Stimulated activated effector memory CD8-positive, alpha-beta T cell treated with anti-CD3 and anti-CD28 coated beads, Interleukin-12 subunit alpha, Interleukin-12 subunit beta, amount 100 ng/mL, for 72 hours (primary cell): Measurements from ENCODE around the gene ARGFX.
A peak's percentile ranks its signal among the peaks of the same experiment; 100 is the strongest.

Experiments used
- ATAC-seq: fragments of 150-1000 bp; cut with Tn5 transposase; 2 replicates; pipeline ENCODE4 v1.10.0; 2021
- DNase-seq, 2 donors: peaks; one replicate each; pipeline ENCODE4 v3.0.0; 2021 to 2022; ENCODE audit warnings: low spot score in 2 of 2
- H3K27ac Mint-ChIP-seq: one replicate; pipeline ENCODE4 v1.8.0; 2022; ENCODE audit warnings: mild to moderate bottlenecking, mixed read lengths
- H3K36me3 Mint-ChIP-seq: one replicate; pipeline ENCODE4 v1.8.0; 2022; ENCODE audit warnings: mild to moderate bottlenecking, mixed read lengths
- H3K4me1 Mint-ChIP-seq: one replicate; pipeline ENCODE4 v1.8.0; 2022; ENCODE audit warnings: mixed read lengths
- H3K4me3 Mint-ChIP-seq: one replicate; pipeline ENCODE4 v1.8.0; 2022; ENCODE audit warnings: mild to moderate bottlenecking, mixed read lengths
- H3K9me3 Mint-ChIP-seq: one replicate; pipeline ENCODE4 v1.8.0; 2022; ENCODE audit warnings: mixed read lengths

The ARGFX gene

DNA sequence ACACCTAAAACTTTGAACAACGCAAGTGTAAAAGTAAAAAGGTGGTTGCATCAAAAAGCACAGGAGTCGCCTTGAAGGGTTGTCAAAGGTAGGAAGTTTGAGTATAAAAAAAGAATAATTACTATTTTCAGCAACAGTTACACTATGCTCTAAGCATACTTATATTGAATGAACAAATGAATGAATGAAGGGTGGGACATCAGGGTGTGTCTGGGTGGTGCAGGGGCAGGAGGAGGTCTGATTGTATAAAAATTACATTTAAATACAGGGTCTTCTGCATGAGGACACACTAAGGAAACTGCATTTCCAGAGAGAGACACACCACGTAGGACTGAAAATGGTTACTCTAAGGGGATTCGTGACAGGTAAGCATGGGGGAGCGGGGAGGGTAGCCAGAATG is at the start of gene ARGFX:
TSS of gene ARGFX (plus strand) at position 301 of the 400 bp plus-strand sequence. CDS start 2,765 bp downstream, outside the sequence.
- Mint-ChIP-seq H3K27ac (no peak within 1 kb of the TSS), H3K9me3 (no peaks in the 10 kb centered on the region), H3K4me3 (no peak within 1 kb of the TSS), H3K4me1 (no peaks in the 10 kb centered on the region), H3K36me3 (no peaks in the 10 kb centered on the region)
- DNase-seq = no peak
- no peak for ATAC-seq

DNA sequence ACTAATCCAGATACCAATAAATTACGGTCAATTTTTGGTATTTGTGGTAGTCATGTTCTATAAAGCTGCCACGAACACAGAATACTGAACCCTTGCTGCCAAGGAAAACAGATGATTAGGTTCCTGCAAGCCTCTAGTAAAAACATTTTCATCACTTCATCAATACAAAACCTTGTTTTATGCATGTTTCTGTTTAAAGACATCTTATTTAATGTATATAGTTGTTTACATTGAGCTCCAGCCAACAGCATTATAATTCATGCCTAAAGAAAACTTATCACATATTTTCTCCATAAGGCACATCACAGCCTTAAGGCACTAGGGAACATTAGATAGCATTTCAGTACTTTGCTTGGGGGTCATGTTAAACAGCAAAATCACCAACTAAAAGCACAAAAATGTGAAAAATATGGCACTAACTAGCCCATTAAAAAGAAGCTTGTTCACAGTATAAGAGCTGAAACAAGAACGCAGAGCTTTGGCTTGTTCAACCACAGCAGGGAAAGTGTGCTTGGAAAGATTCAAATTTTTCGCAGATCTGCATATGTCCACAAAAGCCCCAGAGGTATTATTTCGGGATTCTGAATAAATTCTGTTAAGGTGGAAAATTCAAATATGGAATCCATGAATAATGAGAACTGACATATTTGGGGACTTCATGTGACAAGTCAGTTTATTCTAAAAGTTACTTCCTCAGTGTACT is 49.6 kb upstream of the ARGFX start:
- Mint-ChIP-seq H3K36me3 (peaks cover 39% of the 10 kb centered on the region), H3K9me3 (peaks cover 5% of the 10 kb centered on the region), H3K27ac (no peak overlapping the region), H3K4me1 (no peaks in the 10 kb centered on the region), H3K4me3 (no peak overlapping the region)
- DNase-seq = no peak
- ATAC-seq = no peak

DNA sequence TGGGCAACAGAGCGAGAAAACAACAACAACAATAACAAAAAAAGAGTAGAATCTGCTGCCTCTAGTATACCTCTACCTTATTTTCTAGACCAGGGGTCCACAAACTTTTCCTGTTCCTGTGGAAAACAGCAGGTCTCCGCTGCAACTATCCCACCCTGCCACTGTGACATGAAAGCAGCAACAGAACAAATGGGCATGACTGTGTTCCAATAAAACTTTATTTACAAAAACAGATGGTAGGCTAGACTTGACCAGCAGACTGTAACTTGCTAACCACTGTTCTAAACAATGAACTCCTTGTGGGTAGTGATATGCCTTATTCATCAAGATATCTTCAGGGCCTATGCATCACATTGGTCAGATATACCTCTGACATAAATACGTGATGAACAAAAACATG is 47.2 kb upstream of the ARGFX start:
- H3K4me3 Mint-ChIP-seq = no peak overlapping the region
- H3K36me3 Mint-ChIP-seq = peaks cover 41% of the 10 kb centered on the region
- H3K4me1 Mint-ChIP-seq = no peaks in the 10 kb centered on the region
- no peak for ATAC-seq
- no peak overlapping the region for H3K27ac Mint-ChIP-seq
- no peak for DNase-seq
- peaks cover 5% of the 10 kb centered on the region for H3K9me3 Mint-ChIP-seq

DNA sequence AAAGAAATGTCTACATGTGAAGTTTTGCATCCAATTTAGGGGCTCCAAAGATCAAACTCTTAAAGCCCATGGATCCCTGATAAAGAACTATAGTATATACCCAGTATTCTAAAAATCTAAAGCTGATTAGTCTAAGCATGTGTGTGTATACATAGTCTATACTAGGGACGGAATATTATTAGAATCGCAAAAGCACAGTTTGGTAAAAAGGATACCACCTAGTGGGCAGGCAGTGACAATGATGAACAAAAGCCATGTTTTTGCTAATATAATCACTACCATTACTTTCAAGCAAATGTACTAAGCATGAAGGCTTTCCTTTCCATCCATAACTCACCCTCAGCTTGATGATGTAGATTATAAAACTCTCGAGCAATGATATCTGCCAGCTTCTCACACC is 38.4 kb upstream of the ARGFX start:
- Mint-ChIP-seq H3K4me3 (no peak overlapping the region), H3K4me1 (no peaks in the 10 kb centered on the region), H3K9me3 (no peaks in the 10 kb centered on the region), H3K27ac (no peak overlapping the region), H3K36me3 (peaks cover 47% of the 10 kb centered on the region)
- DNase-seq = no peak
- no peak for ATAC-seq

DNA sequence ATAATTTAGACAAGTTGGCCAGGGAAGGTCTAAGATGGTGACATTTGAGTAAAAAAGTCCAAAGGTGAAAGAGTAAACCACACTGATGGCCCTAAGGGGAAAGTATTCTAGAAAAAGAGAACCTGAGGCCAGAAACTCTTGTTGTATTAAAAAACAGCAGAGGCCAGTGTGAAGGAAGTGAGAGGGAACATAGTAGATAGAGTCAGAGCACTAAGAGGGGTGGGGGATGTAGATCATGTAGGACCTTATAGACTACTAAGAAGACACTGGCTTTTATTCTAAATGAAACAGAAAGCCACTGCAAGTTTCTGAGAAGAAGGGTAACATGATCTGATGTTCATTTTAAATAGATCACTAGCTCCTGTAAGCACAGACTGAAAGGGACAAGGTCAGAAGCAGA is 36.5 kb upstream of the ARGFX start:
- Mint-ChIP-seq H3K4me1 (no peaks in the 10 kb centered on the region), H3K9me3 (no peaks in the 10 kb centered on the region), H3K36me3 (peaks cover 66% of the 10 kb centered on the region), H3K27ac (no peak overlapping the region), H3K4me3 (no peak overlapping the region)
- ATAC-seq (no peak), DNase-seq (no peak)

DNA sequence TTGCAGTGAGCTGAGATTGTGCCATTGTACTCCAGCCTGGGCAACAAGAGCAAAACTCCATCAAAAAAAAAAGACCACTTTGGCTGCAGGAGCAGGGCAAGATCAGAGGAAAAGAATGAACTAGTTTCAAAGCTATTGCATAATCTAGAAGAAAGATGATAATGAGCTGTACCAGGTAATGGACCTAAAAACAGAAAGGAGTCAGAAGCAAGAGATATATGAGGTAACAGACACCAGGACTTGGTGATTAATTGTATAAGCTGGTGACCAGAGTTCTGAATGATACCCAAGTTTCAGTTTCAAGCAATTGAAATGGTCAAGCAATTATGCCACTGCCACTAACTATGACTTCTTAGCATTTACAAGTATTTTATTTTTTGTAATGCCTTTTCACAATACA is 24.8 kb upstream of the ARGFX start:
- H3K27ac Mint-ChIP-seq = no peak overlapping the region
- DNase-seq = no peak
- no peaks in the 10 kb centered on the region for H3K9me3 Mint-ChIP-seq
- no peak overlapping the region for H3K4me3 Mint-ChIP-seq
- H3K4me1 Mint-ChIP-seq = peaks cover 13% of the 10 kb centered on the region
- H3K36me3 Mint-ChIP-seq = peaks cover 51% of the 10 kb centered on the region
- ATAC-seq = no peak

DNA sequence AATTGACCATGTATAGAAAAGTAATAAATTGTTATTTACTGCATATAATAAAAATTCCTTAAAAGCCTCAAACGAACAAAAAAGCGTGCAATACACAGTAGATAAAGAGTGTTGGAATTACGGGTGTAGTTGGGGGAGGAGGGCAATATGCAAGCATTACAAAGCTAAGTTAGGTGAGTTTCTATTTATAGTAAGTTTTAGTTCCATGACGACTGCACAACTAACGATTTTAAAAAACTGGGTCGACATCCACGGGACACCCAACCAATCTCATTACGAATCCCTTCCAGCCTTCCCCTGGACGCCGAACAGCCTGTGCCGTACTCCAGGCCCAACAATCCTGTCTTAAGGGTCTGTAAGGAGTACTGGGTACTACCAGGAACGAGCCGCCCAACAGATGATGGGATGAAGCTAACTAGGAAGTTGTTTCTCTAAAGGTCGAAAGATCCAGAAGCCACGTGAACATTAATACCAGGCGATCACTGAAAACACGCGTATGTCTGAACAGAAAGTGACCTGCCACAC is 22.6 kb upstream of the ARGFX start:
- DNase-seq (peak in 1 of 2 donors; percentile 3), ATAC-seq (peak; percentile 1)
- peak overlapping the region; percentile 76 for H3K4me3 Mint-ChIP-seq
- H3K27ac Mint-ChIP-seq = peak overlapping the region; percentile 87
- H3K4me1 Mint-ChIP-seq = peaks cover 13% of the 10 kb centered on the region
- no peaks in the 10 kb centered on the region for H3K9me3 Mint-ChIP-seq
- peaks cover 33% of the 10 kb centered on the region for H3K36me3 Mint-ChIP-seq

DNA sequence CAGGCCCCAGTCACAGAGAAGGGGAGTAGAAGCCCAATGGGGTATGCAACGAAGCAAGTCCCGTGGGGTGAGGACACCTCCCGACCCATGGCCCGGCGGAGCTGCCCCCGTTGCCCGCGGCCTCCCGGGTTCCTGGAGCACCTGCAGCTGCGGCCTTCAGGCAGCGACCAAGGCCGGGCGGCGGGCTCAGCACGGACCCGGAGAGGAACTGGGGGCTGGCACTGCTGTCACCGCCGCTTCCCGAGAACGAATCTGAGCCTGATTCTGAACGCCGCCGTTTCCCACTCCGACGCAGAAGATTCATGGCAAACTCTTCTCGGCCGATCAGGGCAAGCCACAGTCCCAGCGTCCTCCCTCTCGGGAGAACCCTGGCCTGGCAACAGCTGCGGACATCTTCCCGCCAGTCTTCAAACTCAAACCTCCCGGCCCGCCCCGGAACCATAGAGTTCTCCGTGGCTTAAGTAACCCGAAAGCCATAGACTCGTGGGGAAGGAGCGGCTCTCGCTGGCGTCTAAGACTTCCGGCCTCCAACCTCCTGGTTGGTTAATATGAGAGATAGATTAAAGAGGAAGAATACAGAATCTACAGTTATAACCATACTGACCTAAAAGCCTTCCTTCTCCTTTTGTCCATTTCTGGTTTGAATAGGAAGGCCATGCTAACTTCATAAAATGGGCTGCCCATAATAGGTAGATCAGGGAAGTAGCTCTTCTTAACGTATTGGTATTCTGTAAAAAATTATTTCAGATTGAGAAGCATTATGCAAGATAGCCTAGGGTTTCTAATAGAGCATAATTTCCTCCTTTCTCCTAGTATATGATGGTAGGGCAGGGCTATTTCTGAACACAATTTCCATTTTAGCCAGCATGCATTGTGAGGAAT is 21.9 kb upstream of the ARGFX start, which contains the start of gene POLQ:
TSS of gene POLQ (minus strand) at position 415 of the 882 bp plus-strand sequence. CDS start at position 304, 111 bp downstream.
- DNase-seq = peak; percentile 68 to 90
- peaks cover 26% of the 10 kb centered on the region for H3K36me3 Mint-ChIP-seq
- peak; percentile 98 for ATAC-seq
- H3K27ac Mint-ChIP-seq = peak within 1 kb of the TSS; percentile 87
- H3K4me3 Mint-ChIP-seq = peak within 1 kb of the TSS; percentile 76
- no peaks in the 10 kb centered on the region for H3K9me3 Mint-ChIP-seq
- H3K4me1 Mint-ChIP-seq = peaks cover 13% of the 10 kb centered on the region

DNA sequence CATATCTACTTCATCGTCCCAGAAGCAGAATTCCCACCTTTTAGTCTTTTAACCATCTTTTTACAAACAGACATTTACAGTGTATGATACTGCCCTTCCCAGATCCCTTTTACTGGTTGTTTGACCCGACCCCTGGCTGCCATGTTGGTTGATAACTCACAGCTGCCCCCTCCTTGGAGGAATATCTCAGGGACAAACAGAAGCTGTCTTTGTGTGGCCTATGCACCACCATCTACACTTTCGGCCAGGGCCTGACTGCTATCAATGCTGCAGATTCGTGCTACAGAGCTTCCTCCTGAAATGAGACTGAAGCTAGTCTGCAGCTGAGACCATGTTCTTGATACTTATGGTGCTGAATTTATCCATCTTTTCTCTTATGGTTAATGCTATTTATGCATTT is 15.4 kb upstream of the ARGFX start:
- no peak for DNase-seq
- Mint-ChIP-seq H3K9me3 (no peaks in the 10 kb centered on the region), H3K4me1 (peaks cover 6% of the 10 kb centered on the region), H3K4me3 (no peak overlapping the region), H3K36me3 (no peaks in the 10 kb centered on the region), H3K27ac (no peak overlapping the region)
- no peak for ATAC-seq

DNA sequence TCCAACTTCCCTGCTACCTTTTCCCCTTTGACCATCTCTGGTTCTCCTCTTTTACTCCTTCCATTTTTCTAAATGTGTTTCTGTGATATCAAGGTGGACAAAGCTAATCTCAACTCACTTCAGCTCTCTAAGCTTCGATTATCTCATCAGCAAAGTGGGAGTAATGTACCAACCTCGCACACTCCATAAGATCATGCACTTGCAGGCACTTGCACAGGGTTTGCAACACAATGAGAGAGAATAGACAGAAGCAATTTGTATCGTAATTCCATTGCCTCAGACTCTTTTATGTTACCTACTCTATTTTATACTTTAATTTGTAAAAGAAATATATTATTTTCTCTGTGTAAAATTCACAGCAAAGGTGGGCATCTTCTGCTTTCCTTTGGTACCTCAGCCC is 15.0 kb upstream of the ARGFX start:
- ATAC-seq (no peak), DNase-seq (no peak)
- H3K4me1 Mint-ChIP-seq = peaks cover 6% of the 10 kb centered on the region
- H3K4me3 Mint-ChIP-seq = no peak overlapping the region
- no peaks in the 10 kb centered on the region for H3K36me3 Mint-ChIP-seq
- no peak overlapping the region for H3K27ac Mint-ChIP-seq
- H3K9me3 Mint-ChIP-seq = no peaks in the 10 kb centered on the region

DNA sequence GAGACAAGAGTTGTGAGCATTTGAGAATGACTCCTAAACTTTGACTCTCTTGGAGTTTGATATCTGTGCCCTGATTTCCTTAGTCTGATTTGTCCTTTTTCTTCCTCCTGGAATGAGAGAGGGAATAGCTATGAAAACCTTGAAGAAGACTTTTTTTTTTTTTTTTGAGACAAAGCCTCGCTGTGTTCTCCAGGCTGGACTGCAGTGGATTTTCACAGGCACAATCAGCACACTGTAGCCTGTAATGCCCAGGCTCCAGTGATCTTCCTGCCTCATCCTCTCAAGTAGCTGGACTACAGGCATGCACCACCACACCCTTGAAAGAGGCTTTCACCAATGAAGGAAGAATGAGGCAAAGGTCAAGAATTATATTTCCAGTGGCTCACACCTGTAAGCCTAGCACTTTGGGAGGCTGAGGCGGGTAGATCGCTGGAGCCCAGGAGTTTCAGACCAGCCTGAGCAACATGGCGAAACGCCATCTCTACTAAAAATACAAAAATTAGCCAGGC is 10.3 kb upstream of the ARGFX start:
- ATAC-seq (no peak), DNase-seq (no peak)
- H3K4me3 Mint-ChIP-seq = no peak overlapping the region
- no peaks in the 10 kb centered on the region for H3K9me3 Mint-ChIP-seq
- H3K27ac Mint-ChIP-seq = no peak overlapping the region
- H3K4me1 Mint-ChIP-seq = no peaks in the 10 kb centered on the region
- no peaks in the 10 kb centered on the region for H3K36me3 Mint-ChIP-seq

DNA sequence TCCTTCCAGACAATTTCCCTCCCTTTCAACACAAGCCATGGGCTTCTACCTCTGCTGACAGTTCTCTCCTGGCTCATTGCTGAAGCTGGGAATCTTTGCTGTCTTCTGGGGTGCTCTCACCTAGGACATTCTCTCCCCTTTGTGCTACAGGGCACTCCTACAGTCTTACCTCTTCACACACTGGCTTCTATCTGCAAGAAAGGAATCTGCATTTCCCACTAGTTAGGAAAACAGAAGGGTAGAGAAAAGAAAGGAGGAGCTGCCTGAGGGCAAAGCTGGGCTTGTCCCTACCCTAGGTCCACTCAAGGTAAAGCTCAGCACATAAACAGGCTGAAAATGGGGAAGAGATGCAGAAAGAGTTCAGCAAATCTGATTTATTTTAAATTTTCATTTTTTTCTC is 5.6 kb upstream of the ARGFX start:
- ATAC-seq (no peak), DNase-seq (no peak)
- H3K9me3 Mint-ChIP-seq = no peaks in the 10 kb centered on the region
- H3K4me1 Mint-ChIP-seq = no peaks in the 10 kb centered on the region
- no peaks in the 10 kb centered on the region for H3K36me3 Mint-ChIP-seq
- H3K27ac Mint-ChIP-seq = no peak overlapping the region
- H3K4me3 Mint-ChIP-seq = no peak overlapping the region

DNA sequence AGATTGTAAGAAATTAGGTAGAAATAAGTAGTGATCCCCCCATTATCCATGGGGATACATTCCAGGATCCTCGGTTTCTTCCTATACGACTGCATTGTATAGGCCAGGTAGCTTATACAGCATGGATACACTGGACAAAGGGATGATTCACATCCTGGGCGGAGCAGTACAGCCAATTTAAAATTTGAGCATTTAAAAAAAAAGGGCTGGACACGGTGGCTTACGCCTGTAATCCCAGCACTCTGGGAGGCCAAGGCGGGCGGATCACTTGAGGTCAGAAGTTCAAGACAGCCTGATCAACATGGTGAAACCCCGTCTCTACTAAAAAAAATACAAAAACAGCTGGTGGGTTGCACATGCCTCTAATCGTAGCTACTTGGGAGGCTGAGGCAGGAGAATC is 976 bp upstream of the ARGFX start:
- H3K4me1 Mint-ChIP-seq = no peaks in the 10 kb centered on the region
- ATAC-seq (no peak), DNase-seq (no peak)
- no peak overlapping the region for H3K4me3 Mint-ChIP-seq
- no peaks in the 10 kb centered on the region for H3K9me3 Mint-ChIP-seq
- no peaks in the 10 kb centered on the region for H3K36me3 Mint-ChIP-seq
- no peak overlapping the region for H3K27ac Mint-ChIP-seq

DNA sequence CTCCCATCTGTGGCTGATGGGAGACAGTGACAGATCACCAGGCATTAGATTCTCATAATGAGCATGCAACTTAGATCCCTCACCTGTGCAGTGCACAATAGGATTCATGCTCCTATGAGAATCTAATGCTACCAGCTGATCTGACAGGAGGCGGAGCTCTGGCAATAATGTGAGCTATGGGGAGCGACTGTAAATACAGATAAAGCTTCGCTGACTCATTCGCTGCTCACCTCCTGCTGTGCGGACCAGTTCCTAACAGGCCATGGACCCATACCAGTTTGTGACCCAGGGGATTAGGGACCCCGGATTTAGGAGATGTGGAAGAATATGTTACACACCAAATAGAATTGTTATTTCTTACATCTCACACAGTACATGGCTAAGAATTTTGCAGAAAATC is 6.7 kb downstream of the ARGFX start:
- peaks cover 5% of the 10 kb centered on the region for H3K4me1 Mint-ChIP-seq
- no peak overlapping the region for H3K27ac Mint-ChIP-seq
- no peaks in the 10 kb centered on the region for H3K9me3 Mint-ChIP-seq
- no peak for DNase-seq
- H3K36me3 Mint-ChIP-seq = no peaks in the 10 kb centered on the region
- H3K4me3 Mint-ChIP-seq = no peak overlapping the region
- no peak for ATAC-seq

DNA sequence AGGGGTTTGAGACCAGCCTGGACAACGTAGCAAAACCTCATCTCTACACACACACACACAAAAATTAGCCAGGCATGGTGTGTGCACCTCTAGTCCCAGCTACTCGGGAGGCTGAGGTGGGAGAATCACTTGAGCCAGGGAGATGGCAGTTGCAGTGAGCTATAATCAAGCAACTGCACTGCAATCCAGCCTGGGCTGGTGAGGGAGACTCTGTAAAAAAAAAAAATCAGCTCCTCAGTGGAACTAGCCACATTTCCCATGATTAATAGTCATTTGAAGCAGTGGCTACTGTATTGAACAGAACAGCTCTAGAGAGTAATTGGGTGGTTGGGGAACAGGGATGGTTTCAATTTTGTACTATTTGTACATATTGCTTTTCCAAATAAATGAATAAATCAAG is 13.9 kb downstream of the ARGFX start:
- Mint-ChIP-seq H3K27ac (no peak overlapping the region), H3K4me1 (peaks cover 2% of the 10 kb centered on the region), H3K9me3 (no peaks in the 10 kb centered on the region), H3K36me3 (no peaks in the 10 kb centered on the region), H3K4me3 (no peak overlapping the region)
- DNase-seq (no peak), ATAC-seq (no peak)
